ENCODE results near the gene ISM1. TPM values are rescaled to one million over a fixed set of nuclear protein-coding genes. Genes with fewer than 3 reads are reported as not detected.

The ISM1 gene
- total and polyA plus RNA-seq, 12 donors = 0.54 to 1.7 (median 1.0) TPM

- H3K27ac ChIP-seq = no peak overlapping the region
- no peaks in the 10 kb centered on the region for H3K36me3 ChIP-seq
- H3K9me3 ChIP-seq = peaks cover 0 to 24% (median 5%) of the 10 kb centered on the region in 11 donors
- DNase-seq (no peak), ATAC-seq (no peak)
- WGBS, 2 donors = 63% methylated on average over 1 of the region's 1 CpG
- no peaks in the 10 kb centered on the region for H3K27me3 ChIP-seq
- intact Hi-C loops (cut with DNase I) = no loop called here
- H3K4me3 ChIP-seq = no peak overlapping the region
- TF ChIP-seq CTCF (IDR thresholded peaks at IDR 0.05) = no peak
- no peaks in the 10 kb centered on the region for H3K4me1 ChIP-seq
These were observed 38.1 kb upstream of the ISM1 start for GRCh38 chr20:13183005-13183404.

- 45 to 61% methylated on average over 3 of the region's 3 CpGs for WGBS, 2 donors
- intact Hi-C loops (cut with DNase I) = no loop called here
- no peak for ATAC-seq
These were observed 34.9 kb upstream of the ISM1 start for GRCh38 chr20:13186043-13186774.

GRCh38 chr20:13187899-13188298 lies 33.2 kb upstream of the ISM1 start:
- Histone ChIP-seq H3K4me1 (no peaks in the 10 kb centered on the region), H3K9me3 (peaks cover 0 to 19% (median 5%) of the 10 kb centered on the region in 11 donors), H3K27ac (no peak overlapping the region), H3K27me3 (no peaks in the 10 kb centered on the region), H3K36me3 (no peaks in the 10 kb centered on the region), H3K4me3 (no peak overlapping the region)
- DNase-seq = no peak
- ATAC-seq = no peak
- intact Hi-C loops (cut with DNase I) = no loop called here
- WGBS, 2 donors = 55 to 58% methylated on average over 2 of the region's 2 CpGs
- no peak for TF ChIP-seq CTCF (IDR thresholded peaks at IDR 0.05)

More at GRCh38 chr20:13186043-13186774, 34.9 kb upstream of the ISM1 start:
- no peaks in the 10 kb centered on the region for H3K27me3 ChIP-seq
- no peaks in the 10 kb centered on the region for H3K36me3 ChIP-seq
- peaks cover 0 to 20% (median 5%) of the 10 kb centered on the region in 11 donors for H3K9me3 ChIP-seq
- DNase-seq = no peak
- no peaks in the 10 kb centered on the region for H3K4me1 ChIP-seq
- TF ChIP-seq CTCF (IDR thresholded peaks at IDR 0.05) = no peak
- no peak overlapping the region for H3K4me3 ChIP-seq
- no peak overlapping the region for H3K27ac ChIP-seq

GRCh38 chr20:13199279-13199678 lies 21.8 kb upstream of the ISM1 start:
- WGBS, 2 donors = 77 to 85% methylated on average over 2 of the region's 2 CpGs
- no peak for TF ChIP-seq CTCF (IDR thresholded peaks at IDR 0.05)
- H3K9me3 ChIP-seq = no peaks in the 10 kb centered on the region
- H3K4me1 ChIP-seq = no peaks in the 10 kb centered on the region
- intact Hi-C loops (cut with DNase I) = loop anchor here in 1 of 10 donors (10.0 kb wide), 1 partner anchor 56 kb away; no protein-coding TSS in a partner anchor
- H3K27ac ChIP-seq = no peak overlapping the region
- DNase-seq (no peak), ATAC-seq (no peak)
- no peaks in the 10 kb centered on the region for H3K36me3 ChIP-seq
- no peak overlapping the region for H3K4me3 ChIP-seq
- H3K27me3 ChIP-seq = peaks cover 0 to 4% (median 0%) of the 10 kb centered on the region in 7 donors
